GM12865 (cell line): ENCODE results near the gene SNRNP27.
"Not testable (repeated sequence)": the region's sequence is repeated elsewhere in the genome, so short reads cannot be mapped to it uniquely, and the experiment has no call there.

Source experiments
- DNase-seq: peaks from one replicate; pipeline ENCODE4 v3.0.0; 2010; ENCODE audit warnings: low read depth
- H3K4me3 ChIP-seq: 2 replicates; pipeline ENCODE4 v1.5.1; 2011; ENCODE audit warnings: mild to moderate bottlenecking, low read depth, low read length, control low read depth
- CTCF ChIP-seq: IDR thresholded peaks from 2 replicates; pipeline ENCODE4 v1.5.1; 2011; ENCODE audit warnings: low read length, control low read depth, low read depth, inconsistent platforms; ENCODE audit not compliant: insufficient read depth; ENCODE audit errors: missing control alignments

The SNRNP27 gene

GRCh38 chr2:69947325-69947931 lies 53.7 kb downstream of the SNRNP27 start:
- no peak overlapping the region for H3K4me3 ChIP-seq
- no peak for DNase-seq
- TF ChIP-seq CTCF = no peak

GRCh38 chr2:69948032-69948962 lies 54.5 kb downstream of the SNRNP27 start:
- no peak overlapping the region for H3K4me3 ChIP-seq
- no peak for DNase-seq
- TF ChIP-seq CTCF = no peak

GRCh38 chr2:69948963-69949645 lies 55.3 kb downstream of the SNRNP27 start:
- no peak overlapping the region for H3K4me3 ChIP-seq
- DNase-seq = no peak
- TF ChIP-seq CTCF = no peak

- no peak overlapping the region for H3K4me3 ChIP-seq
- TF ChIP-seq CTCF = no peak
- DNase-seq = no peak
These were observed 56.5 kb downstream of the SNRNP27 start for GRCh38 chr2:69950241-69950640.

GRCh38 chr2:69950671-69951070 lies 56.9 kb downstream of the SNRNP27 start:
- DNase-seq, H3K4me3 ChIP-seq: not testable (repeated sequence)

GRCh38 chr2:69952336-69953115 lies 58.8 kb downstream of the SNRNP27 start:
- no peak for TF ChIP-seq CTCF
- DNase-seq = no peak

More at GRCh38 chr2:69952336-69953115, 58.8 kb downstream of the SNRNP27 start:
- no peak overlapping the region for H3K4me3 ChIP-seq
